ENCODE measurements around the gene EIF2B2.
A peak's percentile ranks its signal among the peaks of the same experiment; 100 is the strongest.

The EIF2B2 gene

DNA sequence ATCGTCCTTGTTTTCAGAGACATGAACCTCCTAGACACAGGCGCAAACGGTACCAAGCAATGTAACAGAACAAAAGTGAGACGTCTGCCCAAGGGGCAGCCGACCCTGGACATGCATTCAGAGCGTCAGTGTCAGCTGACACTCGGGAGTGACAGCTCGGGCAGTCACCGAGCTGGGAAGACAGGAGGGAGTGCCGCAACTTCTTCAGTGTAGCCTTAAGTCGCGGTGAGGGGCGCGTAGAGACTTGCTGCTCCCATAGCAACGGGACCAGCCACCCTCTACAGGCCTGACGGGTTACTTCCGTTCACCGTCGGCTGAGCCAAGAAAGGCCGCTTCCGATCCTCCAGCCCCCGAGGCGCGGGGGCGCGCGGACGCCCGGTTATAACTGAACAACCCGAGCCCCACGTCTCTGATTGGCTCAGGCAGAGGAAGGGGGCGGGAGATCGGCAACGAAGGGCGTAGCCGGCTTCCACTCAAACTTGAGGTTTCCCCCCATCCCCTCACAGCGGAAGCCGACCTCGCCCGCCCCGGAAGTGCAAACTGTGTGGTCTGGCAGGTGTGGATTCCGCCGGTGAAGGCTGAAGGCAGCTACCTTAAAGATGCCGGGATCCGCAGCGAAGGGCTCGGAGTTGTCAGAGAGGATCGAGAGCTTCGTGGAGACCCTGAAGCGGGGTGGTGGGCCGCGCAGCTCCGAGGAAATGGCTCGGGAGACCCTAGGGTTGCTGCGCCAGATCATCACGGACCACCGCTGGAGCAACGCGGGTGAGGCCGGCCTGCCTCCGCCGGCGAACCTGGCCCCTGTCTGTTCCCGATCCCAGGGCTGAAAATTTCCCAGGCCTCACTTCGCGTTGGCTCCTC, at the start of gene EIF2B2:
Gene EIF2B2 (plus strand): TSS at position 530 of the 858 bp plus-strand sequence. CDS start 70 bp downstream, at position 600.
- DNase-seq = peak; percentile 99

DNA sequence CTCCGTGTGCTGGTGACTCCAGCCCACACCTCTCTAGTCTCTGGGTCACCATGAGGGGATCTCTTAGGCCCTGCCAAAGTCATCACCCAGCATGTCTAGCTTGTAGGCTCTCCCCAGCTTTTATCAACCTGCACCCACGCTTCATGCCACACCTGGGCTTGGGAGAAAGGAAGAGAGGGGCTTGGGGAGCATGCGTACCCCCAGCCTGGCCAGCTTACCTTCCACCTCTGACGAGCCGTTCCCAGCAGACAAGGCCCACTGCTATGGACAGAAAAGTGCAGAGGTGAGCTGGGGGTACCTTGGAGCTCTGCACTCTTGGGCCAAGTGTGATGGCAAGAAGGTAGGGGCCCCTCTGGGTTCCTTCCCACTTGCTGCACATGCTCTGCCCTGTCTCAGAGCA, 49.0 kb upstream of the EIF2B2 start:
- no peak for DNase-seq

DNA sequence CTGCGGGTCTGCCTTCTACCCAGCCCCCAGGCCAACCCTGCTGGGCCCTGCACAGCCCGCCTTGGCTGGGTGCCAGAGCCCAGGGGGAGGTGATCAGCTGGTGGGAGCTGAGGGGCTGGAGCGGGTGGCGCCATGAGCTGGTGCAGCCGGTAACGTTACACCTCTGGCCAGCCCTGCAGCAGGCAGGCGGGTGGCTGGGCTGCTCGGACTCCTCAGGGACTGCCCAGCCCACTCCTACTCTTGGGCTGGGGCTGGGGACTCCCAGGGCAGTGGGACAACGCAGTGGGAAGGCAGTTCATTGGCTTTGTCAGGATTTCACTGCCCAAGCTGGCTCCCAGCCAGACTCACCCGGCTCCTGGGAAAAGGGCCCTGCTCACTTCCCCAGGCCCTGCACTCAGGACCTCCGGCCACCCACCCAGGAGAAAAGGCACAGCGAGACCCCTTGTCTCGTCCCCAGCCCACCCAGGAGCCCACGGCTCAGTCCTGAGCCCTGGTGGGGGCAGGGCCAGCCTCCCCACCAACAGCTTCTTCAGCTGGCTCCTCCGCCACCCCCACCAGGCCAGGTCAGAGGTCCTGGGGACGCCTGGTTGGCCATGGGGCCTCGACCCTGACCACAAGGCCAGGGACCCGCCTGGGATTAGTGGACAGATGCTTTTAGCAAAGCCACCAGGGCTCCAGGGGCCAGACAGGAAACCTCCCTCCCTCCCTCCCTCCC, 48.3 kb upstream of the EIF2B2 start:
- no peak for DNase-seq

DNA sequence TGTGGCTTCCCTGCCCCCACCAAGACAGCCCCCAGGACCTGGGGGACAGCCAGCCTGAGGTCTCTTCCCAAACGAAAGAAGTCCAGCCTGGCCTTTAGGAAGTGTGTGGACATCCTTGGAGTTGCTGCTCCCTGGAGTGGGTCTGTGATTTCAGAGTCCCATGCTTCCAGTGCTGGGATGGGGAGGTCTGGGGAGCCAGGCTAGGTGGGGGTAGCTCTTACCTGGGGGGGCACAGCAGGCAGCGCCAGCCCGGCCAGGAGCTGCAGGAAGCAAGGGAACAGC, 47.8 kb upstream of the EIF2B2 start:
- no peak for DNase-seq

DNA sequence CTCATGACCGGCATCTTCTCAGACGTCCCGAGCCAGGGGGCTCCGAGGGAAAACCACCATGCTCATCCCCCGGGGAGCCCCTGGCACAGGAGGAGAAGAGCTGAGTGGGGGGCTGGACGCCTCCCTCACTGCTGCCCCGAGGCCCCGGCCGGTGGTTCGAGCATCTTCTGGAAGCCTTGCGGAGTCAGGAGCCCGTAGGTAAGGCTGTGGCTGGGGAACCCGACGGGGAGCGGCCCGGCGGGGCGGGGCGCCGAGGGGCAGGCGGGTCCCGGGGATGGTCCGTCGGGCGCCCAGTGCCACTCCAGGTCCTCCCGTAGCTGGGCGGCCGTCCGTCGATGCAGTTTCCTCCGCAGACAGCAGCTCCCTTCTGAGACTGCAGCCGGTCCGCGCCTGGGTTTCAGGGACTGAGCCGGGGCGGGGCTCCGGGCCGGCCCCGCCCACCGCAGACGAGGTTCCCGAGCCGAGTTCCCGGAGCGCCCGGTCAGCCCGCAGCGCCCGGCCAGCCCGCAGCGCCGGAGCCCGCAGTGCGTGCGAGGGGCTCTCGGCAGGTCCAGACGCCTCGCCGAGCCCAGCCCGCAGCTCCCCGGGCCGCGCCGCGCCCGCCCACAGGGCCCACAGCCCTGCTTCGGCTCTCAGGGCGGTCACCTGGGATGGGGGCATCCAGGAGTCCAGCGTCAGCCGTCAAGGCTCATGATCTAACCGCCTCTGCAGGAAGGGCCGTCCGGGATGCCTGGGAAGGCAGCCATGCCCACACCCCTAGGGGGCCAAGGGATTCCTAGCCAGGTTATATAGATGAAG, 47.3 kb upstream of the EIF2B2 start, which contains the start of gene PGF:
Gene PGF (minus strand): TSS at position 369 of the 798 bp plus-strand sequence. CDS start 355 bp downstream, at position 14.
- peak; percentile 7 for DNase-seq

DNA sequence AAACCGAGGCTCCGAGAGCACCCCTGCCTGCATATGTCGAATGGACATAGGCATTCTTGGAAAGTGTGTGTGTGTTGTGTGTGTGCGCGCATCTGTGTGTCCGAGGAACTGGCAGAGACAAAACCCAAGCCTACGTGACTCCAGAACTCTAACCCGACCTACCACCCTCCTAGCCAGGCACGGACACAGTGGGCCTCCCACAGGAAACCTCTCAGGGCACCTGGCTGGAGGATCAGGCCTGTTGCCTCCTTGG, 46.8 kb upstream of the EIF2B2 start:
- DNase-seq = no peak

DNA sequence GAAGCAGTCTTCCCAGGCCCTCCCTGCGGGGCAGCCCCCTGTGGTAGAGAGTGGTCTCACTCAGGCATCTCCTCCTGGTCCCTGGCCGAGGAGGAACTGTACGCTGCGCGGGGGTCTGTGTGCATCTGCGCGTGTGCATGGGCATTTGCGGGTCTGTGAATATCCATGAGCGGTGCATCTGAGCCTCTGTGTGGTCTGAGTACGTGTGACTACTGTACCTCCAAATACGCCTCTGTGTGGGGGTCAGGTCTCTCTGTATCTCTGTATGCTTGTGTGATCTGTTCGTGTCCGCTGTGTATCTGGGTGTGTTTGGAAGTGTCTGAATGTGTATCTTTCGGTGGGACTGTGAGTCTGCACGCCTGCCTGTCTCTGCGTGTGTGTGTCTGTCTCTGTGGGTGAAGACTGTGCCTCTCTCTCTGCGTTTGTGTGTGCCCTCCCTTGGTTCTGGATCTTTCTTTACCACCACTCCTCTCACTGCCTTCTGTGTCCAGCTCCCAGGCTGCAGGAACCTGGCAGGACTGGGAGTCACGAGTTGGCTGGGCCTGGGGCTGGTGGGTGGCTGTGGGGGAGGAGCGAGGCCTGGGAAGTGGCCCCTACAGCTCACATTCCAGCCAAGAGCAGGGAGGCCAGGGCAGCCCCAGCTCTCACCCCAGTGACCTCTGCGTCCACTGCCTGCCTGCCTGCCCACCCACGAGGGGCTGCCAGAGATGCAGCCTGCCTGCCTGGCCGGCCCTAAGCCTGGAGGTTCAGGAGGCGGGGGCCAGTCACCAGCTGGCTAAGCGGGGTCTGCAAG, 46.2 kb upstream of the EIF2B2 start:
- no peak for DNase-seq

DNA sequence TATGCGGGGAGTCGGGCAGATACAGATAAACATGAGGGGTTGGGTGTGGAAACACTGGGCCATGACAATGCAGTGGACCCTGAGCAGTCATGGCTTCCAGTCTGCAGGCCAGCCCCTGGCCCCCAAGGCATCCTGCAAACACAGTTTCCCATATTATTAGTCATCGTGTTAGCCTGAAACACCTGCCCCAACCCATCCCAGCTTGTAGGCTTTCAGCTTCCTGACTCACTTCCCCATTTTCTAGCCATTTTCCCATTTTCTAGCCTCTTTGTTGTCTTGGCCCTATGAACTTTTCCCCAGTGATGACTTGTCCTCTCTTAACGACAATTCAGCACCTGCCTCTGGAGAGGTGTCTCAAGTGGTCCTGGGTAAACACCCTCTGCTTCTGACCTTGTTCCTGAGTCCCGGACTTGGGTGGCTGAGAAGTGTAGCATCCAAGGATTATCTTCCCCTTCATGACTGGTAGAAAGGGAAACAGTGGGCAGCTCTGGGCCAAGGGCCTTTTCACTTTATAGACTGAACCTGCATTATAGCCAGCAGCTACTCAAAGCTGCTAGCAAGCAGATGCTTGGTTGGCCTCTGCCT, 43.0 kb upstream of the EIF2B2 start:
- DNase-seq = no peak

DNA sequence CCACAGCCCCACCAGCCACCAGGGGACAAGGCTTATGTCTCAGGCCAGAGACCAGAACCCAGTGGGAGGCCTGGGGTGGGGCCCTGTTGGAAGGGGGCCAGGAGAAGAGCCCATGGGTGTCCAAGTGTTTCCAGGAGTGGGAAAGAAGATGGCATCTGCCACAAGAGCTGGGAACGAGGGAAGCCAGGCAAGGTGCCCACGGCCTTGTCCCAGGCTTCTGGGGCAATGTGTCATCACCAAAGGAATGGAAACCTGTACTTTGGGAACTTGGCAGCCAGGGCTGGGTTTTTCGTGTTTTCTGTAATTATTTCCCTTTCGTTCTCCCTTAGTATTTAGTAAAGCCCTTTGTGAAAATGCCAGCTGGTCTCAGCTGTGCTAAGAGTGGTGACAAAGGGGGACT, 42.0 kb upstream of the EIF2B2 start:
- no peak for DNase-seq

DNA sequence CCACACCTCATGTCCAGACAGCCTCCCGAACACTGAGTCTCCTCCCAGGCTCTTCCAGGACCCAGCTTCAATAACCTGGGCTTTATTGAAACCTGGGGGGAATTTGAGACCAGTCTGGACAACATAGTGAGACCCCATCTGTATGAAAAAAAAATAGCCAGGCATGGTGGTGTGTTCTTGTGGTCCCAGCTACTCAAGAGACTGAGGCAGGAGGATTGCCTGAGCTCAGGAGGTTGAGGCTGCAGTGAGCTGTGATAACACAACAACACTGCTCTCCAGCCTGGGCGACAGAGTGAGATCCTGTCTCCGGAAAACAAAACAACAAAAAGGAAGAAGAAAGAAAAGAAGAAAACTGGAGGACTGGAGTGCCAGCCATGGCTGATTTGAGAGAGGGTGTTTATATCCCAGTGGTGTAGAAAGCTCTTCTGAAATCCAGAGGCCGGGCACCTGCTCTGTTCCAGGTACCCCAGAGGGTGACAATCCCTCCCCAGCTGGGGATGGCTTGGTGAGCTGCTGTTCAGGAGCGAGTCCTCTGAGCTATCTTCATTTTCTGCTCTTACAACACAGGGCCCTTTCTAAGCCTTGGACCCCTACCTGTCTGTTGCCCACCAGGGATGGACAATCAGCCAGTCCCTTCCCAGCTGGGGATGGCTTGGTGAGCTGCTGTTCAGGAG, 41.3 kb upstream of the EIF2B2 start:
- DNase-seq = no peak

DNA sequence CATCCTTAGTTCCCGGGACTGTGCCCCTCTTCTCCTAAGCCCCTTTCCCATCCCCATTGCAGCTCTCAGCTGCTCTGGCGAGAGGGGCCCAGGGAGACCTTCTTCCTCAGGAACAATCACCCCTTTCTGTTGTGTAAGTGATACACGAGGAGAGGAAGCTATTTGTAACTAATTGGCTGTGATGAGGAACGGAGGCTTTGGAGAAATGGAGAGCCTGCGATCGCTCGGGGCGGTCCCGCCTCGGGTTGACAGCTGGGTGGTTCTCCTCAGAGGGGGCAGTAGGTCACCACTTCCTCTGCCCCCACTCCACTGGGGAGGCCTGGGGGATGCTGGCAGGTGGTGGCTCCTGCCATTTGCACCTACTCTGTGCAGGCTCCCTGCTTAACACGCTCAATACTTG, 40.7 kb upstream of the EIF2B2 start:
- DNase-seq = no peak

DNA sequence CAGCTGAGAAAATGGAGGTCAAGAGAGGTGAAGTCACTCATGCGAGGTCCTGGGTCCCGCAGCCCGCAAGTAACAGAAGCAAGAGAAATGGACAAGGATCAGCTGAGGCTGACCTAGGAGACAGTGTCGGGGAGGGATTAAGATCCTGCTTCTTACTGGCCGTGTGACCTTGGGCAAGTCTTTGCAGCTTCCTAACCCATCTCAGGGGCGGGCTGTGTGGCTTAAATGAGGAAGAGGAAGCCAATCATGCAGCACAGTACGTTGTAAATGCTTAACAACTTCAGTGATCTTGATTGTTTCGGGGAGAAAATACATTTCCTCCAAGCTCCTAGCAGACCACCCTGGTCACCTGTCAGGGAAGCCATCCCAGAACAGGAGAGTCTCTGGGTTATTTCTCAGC, 40.2 kb upstream of the EIF2B2 start:
- DNase-seq = no peak

DNA sequence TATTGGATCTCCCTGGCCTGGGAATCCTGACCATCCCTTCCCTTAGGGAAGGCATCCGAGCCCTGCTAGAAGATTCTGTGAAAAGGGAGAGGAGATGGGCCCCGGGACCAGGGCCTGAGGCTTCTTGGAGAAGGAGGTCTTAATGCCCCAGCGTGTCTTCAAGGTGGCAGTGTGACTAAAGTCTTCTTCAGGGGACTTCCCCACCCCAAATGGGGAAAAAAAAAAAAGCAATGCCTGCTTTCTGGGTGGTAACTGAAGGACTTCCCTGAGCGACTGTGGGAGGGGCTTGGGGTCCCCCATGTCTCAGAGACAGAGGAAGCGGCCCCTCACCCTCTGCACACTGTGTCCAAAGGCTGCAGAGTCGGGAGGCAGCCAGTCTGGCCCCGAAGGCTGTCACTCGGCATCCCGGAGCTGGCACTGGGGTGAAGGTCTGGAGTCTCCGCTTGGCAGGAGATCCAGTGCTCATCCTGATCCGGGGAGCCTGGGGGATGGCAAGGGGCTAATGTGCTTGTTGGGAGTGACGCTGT, 39.5 kb upstream of the EIF2B2 start:
- no peak for DNase-seq

DNA sequence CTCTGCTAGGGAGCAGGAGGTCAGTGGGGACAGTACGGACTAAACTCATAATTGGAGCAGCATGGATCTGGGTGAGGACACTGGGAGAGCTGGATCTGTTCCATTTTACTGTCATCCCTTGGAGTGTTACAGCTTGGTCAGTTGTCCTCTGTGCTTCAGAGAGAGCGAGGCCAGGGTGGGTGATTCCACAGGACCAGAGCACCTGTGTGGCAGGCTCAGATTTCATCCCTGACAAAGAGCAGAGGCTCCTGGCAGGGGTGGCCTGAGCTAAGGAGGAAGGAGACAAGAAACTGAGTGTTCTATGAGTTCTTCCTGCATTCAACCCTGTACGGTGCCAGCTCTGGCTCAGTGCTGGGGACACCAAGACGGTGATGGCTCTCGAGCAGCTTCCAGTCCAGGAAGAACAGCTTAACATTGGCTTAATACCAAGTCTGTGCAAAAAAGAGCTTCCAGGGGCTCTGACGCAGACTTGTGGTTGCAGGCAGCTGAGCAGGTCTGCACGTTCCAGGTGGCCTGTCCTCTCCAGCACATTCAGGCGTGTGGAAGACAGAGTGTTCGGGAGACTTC, 38.9 kb upstream of the EIF2B2 start:
- no peak for DNase-seq

DNA sequence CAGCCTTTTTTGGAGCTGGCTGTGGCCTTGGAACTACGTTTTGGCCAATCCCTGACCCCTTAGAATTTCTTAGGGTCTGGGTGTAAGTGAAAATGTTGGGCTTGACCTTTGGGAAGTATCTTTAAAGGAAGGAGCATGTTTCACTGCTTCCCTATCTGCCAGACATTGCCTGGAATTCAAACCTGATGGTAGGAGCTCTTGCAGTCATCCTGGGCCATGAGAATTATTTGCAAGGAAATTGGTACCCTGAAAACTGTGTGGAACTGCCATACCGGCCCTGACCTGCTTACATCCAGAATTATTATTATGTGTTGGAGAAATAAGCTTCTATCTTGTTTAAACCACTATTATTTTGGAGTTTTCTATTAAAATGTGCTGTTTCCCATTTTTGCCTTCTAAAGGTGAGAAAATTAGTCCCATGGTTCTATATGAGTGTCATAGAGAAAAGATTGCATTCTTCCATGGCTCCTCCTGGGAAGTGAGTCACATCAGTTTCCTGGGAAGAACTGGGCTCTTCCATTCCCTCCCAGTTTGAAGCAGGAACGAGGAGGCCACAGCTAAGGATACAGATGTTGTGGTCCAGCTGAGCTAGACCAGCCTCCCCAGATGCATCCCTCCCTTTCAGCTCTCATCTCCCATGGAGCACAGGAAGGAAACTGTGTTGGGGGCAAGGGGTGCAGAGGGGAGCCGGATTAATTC, 37.8 kb upstream of the EIF2B2 start:
- DNase-seq = no peak

DNA sequence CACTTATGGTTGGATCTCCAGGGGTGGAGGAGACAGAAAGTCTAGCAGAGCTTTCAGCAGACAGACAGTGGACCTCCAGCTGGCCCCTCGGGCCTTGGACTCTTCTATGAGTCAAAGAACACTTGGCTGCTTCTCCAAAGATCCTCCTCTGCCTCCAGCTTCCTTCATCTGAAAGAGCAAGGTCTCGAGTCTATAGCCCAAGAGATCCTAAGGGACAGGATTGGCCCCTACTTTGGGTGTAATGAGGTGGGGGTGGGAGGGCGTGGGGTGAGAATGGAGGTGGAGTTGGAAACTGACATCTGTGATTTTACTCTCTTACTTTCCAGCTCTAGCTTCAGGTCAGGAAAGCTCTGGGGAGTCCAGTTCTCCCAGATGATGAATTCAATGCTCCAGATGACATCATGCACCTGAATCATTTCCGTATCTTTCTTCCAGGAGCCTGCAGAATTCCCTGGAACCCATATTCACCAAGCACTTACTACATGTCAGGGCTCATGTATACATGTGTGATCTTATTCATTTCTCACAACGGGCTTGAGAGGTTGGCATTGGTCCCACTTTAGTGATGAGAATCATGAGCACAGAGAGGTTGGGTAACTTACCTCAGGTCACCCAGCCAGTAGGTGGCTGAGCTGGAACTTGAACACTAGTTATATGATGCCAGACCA, 37.1 kb upstream of the EIF2B2 start:
- DNase-seq = no peak

DNA sequence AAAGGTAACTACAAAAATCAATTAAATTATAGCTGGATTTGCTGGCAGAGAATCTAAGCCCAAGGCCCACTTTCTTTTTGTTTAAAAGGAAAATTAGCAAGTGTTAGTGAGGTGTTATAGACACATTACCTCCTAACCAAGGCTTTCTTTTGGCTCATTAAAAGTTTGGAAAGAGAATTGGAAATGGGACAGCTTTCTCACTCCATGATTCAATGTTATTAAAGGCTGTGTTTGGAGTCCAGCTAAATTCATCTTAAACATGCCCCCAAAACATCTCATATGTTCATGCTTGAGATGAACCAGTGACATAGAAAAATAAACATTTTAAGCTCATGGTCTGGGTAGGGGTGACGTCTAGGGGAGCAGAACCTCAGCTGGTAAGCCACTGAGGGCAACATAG, 33.9 kb upstream of the EIF2B2 start:
- DNase-seq = no peak

DNA sequence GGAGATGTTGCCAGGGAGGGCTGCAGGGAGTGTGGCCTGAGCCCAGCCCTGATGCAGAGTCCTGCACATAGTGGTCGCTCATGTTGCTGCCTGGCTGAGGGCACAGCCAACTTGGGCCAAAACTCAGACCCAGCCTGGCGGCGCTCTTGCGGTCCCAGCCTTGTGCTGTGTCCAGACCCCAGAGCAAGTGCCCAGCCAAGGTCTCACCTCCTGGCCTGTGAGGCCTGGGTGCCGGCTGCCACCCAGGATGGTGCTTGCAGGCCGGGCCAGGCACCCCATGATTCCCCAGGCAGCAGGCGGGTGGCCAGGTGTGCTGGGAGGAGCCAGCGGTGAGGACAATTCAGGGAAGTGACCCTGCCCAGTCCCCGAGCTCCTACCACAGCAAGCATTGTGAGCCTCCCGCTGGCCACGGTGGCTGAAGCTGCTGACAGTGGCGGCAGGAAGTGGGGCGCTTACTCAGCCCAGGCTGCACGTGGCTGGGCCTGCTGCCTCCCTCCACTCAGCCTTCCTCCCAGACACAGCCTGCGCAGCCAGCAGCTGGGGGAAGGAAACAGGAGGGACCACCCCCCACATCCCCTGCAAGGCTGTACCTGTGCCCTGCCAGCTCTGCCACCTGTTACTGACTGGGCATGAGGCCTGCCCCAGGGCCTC, 29.6 kb upstream of the EIF2B2 start:
- DNase-seq = no peak

DNA sequence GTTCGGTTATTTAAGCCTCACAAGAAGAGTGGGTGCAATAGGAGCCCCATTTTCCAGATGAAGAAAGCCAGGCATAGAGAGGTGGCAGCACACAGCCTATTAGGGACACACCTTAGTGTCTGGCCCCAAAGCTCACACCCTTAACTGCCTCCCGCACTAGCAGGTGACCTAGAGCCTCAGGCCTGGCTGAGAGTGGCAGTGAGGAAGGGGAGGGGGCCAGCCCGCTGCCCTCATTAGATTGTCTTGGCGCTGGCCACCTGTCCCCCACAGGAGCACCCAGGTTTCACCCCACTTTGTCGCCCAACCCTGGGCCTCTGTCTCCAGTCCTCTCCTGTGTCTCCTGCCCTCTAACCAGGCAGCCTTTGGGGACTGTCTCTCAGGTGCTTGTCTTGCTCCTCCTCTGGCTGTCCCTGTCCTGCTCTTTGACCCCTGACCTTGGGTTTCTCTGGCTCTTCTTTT, 28.8 kb upstream of the EIF2B2 start:
- no peak for DNase-seq

All from CD4-positive, alpha-beta T cell treated with Interleukin-4 for 4 hours (primary cell).